ENCODE data around the gene SLC12A7.

The SLC12A7 gene

DNA sequence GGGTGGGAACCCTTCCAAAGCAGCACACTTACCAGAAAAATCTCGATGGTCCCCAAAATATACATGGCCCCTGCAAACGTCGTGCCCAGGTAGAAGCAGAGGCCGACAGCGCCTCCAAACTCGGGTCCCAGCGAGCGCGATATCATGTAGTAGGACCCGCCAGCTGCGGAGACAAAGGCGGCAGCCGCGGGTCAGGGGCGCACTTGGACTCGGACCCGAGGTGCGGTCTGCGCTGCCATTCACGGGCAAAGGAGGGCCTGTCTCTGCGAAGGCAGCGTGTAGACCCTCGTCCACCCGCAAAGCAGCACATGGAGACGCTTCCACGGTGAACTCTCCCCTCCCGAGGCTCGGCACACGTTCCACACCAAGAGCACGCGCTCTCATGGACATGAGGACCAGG, 25.0 kb downstream of the SLC12A7 start:
- H3K4me3 ChIP-seq (ENCODE audit: low read depth, low read length) = no peak overlapping the region
- ChIA-PET CTCF (no interaction called here), POLR2A (no interaction called here)
- peaks cover 0 to 54% of the 10 kb centered on the region in 2 experiments; a peak in 1 of 3 replicates for H3K36me3 ChIP-seq (ENCODE audit: control insufficient read depth in 2 of 2, insufficient read depth in 1 of 2, low read length in 2 of 2)
- TF ChIP-seq ZNF521 (tag by site-specific recombination; IDR thresholded peaks at IDR 0.05) (no peak), ZSCAN30 (tag by site-specific recombination; IDR thresholded peaks at IDR 0.05) (no peak), SCRT1 (tag by site-specific recombination; IDR thresholded peaks at IDR 0.05; ENCODE audit: borderline replicate concordance) (no peak), ZNF221 (tag by site-specific recombination; IDR thresholded peaks at IDR 0.05; ENCODE audit: borderline replicate concordance) (no peak), ZNF132 (tag by site-specific recombination; IDR thresholded peaks at IDR 0.05; ENCODE audit: borderline replicate concordance) (no peak), ZNF112 (tag by site-specific recombination; IDR thresholded peaks at IDR 0.05) (no peak), ZNF548 (tag by site-specific recombination; IDR thresholded peaks at IDR 0.05) (no peak), ZNF624 (tag by site-specific recombination; IDR thresholded peaks at IDR 0.05) (no peak), ZNF16 (tag by site-specific recombination; IDR thresholded peaks at IDR 0.05; ENCODE audit: low read depth) (no peak), ZNF416 (tag by site-specific recombination; IDR thresholded peaks at IDR 0.05) (no peak), ZXDB (tag by site-specific recombination; IDR thresholded peaks at IDR 0.05) (no peak), ZNF596 (tag by site-specific recombination; IDR thresholded peaks at IDR 0.05) (no peak), IKZF3 (tag by site-specific recombination; IDR thresholded peaks at IDR 0.05) (no peak), SP7 (tag by site-specific recombination; IDR thresholded peaks at IDR 0.05) (no peak), ZNF223 (tag by site-specific recombination; IDR thresholded peaks at IDR 0.05) (no peak)
- TF ChIP-seq, protein P1, sequence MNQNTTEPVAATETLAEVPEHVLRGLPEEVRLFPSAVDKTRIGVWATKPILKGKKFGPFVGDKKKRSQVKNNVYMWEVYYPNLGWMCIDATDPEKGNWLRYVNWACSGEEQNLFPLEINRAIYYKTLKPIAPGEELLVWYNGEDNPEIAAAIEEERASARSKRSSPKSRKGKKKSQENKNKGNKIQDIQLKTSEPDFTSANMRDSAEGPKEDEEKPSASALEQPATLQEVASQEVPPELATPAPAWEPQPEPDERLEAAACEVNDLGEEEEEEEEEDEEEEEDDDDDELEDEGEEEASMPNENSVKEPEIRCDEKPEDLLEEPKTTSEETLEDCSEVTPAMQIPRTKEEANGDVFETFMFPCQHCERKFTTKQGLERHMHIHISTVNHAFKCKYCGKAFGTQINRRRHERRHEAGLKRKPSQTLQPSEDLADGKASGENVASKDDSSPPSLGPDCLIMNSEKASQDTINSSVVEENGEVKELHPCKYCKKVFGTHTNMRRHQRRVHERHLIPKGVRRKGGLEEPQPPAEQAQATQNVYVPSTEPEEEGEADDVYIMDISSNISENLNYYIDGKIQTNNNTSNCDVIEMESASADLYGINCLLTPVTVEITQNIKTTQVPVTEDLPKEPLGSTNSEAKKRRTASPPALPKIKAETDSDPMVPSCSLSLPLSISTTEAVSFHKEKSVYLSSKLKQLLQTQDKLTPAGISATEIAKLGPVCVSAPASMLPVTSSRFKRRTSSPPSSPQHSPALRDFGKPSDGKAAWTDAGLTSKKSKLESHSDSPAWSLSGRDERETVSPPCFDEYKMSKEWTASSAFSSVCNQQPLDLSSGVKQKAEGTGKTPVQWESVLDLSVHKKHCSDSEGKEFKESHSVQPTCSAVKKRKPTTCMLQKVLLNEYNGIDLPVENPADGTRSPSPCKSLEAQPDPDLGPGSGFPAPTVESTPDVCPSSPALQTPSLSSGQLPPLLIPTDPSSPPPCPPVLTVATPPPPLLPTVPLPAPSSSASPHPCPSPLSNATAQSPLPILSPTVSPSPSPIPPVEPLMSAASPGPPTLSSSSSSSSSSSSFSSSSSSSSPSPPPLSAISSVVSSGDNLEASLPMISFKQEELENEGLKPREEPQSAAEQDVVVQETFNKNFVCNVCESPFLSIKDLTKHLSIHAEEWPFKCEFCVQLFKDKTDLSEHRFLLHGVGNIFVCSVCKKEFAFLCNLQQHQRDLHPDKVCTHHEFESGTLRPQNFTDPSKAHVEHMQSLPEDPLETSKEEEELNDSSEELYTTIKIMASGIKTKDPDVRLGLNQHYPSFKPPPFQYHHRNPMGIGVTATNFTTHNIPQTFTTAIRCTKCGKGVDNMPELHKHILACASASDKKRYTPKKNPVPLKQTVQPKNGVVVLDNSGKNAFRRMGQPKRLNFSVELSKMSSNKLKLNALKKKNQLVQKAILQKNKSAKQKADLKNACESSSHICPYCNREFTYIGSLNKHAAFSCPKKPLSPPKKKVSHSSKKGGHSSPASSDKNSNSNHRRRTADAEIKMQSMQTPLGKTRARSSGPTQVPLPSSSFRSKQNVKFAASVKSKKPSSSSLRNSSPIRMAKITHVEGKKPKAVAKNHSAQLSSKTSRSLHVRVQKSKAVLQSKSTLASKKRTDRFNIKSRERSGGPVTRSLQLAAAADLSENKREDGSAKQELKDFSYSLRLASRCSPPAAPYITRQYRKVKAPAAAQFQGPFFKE (tag by site-specific recombination; IDR thresholded peaks at IDR 0.05; ENCODE audit: borderline replicate concordance) = no peak
- TF ChIP-seq, protein P2, sequence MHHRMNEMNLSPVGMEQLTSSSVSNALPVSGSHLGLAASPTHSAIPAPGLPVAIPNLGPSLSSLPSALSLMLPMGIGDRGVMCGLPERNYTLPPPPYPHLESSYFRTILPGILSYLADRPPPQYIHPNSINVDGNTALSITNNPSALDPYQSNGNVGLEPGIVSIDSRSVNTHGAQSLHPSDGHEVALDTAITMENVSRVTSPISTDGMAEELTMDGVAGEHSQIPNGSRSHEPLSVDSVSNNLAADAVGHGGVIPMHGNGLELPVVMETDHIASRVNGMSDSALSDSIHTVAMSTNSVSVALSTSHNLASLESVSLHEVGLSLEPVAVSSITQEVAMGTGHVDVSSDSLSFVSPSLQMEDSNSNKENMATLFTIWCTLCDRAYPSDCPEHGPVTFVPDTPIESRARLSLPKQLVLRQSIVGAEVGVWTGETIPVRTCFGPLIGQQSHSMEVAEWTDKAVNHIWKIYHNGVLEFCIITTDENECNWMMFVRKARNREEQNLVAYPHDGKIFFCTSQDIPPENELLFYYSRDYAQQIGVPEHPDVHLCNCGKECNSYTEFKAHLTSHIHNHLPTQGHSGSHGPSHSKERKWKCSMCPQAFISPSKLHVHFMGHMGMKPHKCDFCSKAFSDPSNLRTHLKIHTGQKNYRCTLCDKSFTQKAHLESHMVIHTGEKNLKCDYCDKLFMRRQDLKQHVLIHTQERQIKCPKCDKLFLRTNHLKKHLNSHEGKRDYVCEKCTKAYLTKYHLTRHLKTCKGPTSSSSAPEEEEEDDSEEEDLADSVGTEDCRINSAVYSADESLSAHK (tag by site-specific recombination; IDR thresholded peaks at IDR 0.05) = no peak
- TF ChIP-seq, protein P3, sequence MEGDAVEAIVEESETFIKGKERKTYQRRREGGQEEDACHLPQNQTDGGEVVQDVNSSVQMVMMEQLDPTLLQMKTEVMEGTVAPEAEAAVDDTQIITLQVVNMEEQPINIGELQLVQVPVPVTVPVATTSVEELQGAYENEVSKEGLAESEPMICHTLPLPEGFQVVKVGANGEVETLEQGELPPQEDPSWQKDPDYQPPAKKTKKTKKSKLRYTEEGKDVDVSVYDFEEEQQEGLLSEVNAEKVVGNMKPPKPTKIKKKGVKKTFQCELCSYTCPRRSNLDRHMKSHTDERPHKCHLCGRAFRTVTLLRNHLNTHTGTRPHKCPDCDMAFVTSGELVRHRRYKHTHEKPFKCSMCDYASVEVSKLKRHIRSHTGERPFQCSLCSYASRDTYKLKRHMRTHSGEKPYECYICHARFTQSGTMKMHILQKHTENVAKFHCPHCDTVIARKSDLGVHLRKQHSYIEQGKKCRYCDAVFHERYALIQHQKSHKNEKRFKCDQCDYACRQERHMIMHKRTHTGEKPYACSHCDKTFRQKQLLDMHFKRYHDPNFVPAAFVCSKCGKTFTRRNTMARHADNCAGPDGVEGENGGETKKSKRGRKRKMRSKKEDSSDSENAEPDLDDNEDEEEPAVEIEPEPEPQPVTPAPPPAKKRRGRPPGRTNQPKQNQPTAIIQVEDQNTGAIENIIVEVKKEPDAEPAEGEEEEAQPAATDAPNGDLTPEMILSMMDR (tag by site-specific recombination; IDR thresholded peaks at IDR 0.05) = no peak
- TF ChIP-seq, protein P4, sequence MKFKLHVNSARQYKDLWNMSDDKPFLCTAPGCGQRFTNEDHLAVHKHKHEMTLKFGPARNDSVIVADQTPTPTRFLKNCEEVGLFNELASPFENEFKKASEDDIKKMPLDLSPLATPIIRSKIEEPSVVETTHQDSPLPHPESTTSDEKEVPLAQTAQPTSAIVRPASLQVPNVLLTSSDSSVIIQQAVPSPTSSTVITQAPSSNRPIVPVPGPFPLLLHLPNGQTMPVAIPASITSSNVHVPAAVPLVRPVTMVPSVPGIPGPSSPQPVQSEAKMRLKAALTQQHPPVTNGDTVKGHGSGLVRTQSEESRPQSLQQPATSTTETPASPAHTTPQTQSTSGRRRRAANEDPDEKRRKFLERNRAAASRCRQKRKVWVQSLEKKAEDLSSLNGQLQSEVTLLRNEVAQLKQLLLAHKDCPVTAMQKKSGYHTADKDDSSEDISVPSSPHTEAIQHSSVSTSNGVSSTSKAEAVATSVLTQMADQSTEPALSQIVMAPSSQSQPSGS (tag by site-specific recombination; IDR thresholded peaks at IDR 0.05; ENCODE audit: low read depth) = no peak
- no peak overlapping the region for H3K27ac ChIP-seq (ENCODE audit: extremely low read depth, low read depth, low read length)
- no peaks in the 10 kb centered on the region for H3K9me3 ChIP-seq (ENCODE audit: control insufficient read depth, insufficient read depth, low read depth, low read length)
- no peaks in the 10 kb centered on the region for H3K4me1 ChIP-seq (ENCODE audit: control insufficient read depth, insufficient read depth, low read length)
